Ecto neural progenitor cell (in vitro differentiated cells): ENCODE results near the gene USP7.
"Not testable (repeated sequence)": the region's sequence is repeated elsewhere in the genome, so short reads cannot be mapped to it uniquely, and the experiment has no call there.

ENCODE experiments used
- DNase-seq: peaks from one replicate; pipeline ENCODE4 v3.0.0-alpha.2; 2018; ENCODE audit warnings: low spot score

Gene USP7

GRCh38 chr16:8843296-8843695 lies 120.4 kb downstream of the USP7 start:
- DNase-seq, result not testable (repeated sequence)
